ENCODE measurements around the gene ZEB1. TPM values are rescaled to one million over a fixed set of nuclear protein-coding genes. Genes with fewer than 3 reads are reported as not detected.
"Not testable (repeated sequence)": the region's sequence is repeated elsewhere in the genome, so short reads cannot be mapped to it uniquely, and the experiment has no call there.

Gene ZEB1
- total and polyA plus RNA-seq, 2 of the 8 experiments (the other 6 are each of a cell fraction or from before 2014, with no cell fraction given): 0.08 to 0.15 TPM

DNA sequence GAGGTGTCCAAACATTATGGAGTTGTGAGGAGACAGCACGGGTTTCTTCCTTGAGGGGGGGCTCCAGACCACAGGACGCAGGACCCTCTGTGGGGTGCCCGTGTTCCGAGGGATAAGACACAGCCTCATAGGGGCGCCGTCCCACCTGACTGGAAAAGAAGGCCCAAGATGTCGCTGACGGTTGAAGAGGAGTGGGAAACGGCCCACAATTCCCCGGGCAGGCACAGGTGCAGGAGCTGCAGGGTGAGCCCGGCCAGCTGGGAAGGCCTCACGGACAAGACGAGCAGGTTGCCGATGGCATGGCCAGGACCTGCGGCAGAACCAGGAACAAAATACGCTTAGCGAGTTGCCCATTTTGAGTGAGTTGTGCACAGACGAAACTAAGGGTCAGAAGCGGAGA, 44.7 kb downstream of the ZEB1 start:
- H2BK5ac ChIP-seq (ENCODE audit: low read depth, low read length); H2BK120ac ChIP-seq (replicated peaks; ENCODE audit: low read depth, low read length); DNase-seq (ENCODE audit: low read depth in 1 of 2, low spot score in 2 of 2); H2AK5ac ChIP-seq (ENCODE audit: low read depth, low read length); H4K8ac ChIP-seq (ENCODE audit: extremely low read depth, insufficient read depth, low read length); CTCF ChIA-PET (ENCODE audit: partially characterized antibody); H3K79me2 ChIP-seq (ENCODE audit: control insufficient read depth in 1 of 2, insufficient read depth in 2 of 2, low read length in 2 of 2); H3K4ac ChIP-seq (replicated peaks; ENCODE audit: insufficient read length, low read depth, low read length); H3K79me1 ChIP-seq (ENCODE audit: low read depth, low read length); H2AFZ ChIP-seq (ENCODE audit: low read length); H4K20me1 ChIP-seq (replicated peaks in 1 of 2; ENCODE audit: control insufficient read depth in 1 of 2, insufficient read depth in 2 of 2, low read length in 2 of 2); H3K23ac ChIP-seq (ENCODE audit: insufficient read length); H3K4me1 ChIP-seq (replicated peaks in 1 of 4; ENCODE audit: control insufficient read depth in 3 of 4, insufficient read depth in 4 of 4, low read length in 3 of 4); H4K91ac ChIP-seq (replicated peaks; ENCODE audit: insufficient read length, low read length); FAIRE-seq; H3K36me3 ChIP-seq (ENCODE audit: control insufficient read depth in 2 of 4, insufficient read depth in 4 of 4, low read length in 3 of 4); H3K27me3 ChIP-seq (replicated peaks in 1 of 4; ENCODE audit: control insufficient read depth in 3 of 4, extremely low read depth in 1 of 4, insufficient read depth in 3 of 4, low read length in 3 of 4); H3K4me3 ChIP-seq (ENCODE audit: extremely low read depth in 1 of 4, insufficient read depth in 2 of 4, low read depth in 3 of 4, low read length in 4 of 4); H3K56ac ChIP-seq (replicated peaks; ENCODE audit: insufficient read length, low read depth, low read length); H3K18ac ChIP-seq (ENCODE audit: extremely low read depth, low read length); H2BK12ac ChIP-seq (ENCODE audit: low read depth, low read length); H2BK15ac ChIP-seq (ENCODE audit: low read length); H3K14ac ChIP-seq (ENCODE audit: insufficient read length); H3K4me2 ChIP-seq (ENCODE audit: insufficient read depth in 1 of 2, low read depth in 2 of 2, low read length in 2 of 2); H4K5ac ChIP-seq (ENCODE audit: insufficient read length, low read depth, low read length); H3K9ac ChIP-seq (replicated peaks in 1 of 4; ENCODE audit: extremely low read depth in 1 of 4, low read depth in 3 of 4, low read length in 3 of 4); POLR2A ChIA-PET (ENCODE audit: partially characterized antibody); H3K27ac ChIP-seq (ENCODE audit: low read depth, low read length); H3K23me2 ChIP-seq (ENCODE audit: low read depth, low read length); H2BK20ac ChIP-seq (ENCODE audit: low read length): not testable (repeated sequence)
- WGBS, 2 experiments (ENCODE audit: extremely low coverage in 1 of 2, insufficient coverage in 1 of 2, insufficient read length in 1 of 2, insufficient replicate concordance in 2 of 2, low coverage in 1 of 2, low lambda C conversion rate in 2 of 2, missing lambda C conversion rate in 1 of 2): 99% methylated on average over 18 of the region's 19 CpGs; no CpG with 5 or more reads in 1 of the 2 experiments
- H3K9me3 ChIP-seq (ENCODE audit: insufficient read depth in 2 of 2, low read depth in 1 of 2, low read length in 1 of 2): peaks cover 0 to 27% of the 10 kb centered on the region in 2 experiments; a peak in 2 of 4 replicates

DNA sequence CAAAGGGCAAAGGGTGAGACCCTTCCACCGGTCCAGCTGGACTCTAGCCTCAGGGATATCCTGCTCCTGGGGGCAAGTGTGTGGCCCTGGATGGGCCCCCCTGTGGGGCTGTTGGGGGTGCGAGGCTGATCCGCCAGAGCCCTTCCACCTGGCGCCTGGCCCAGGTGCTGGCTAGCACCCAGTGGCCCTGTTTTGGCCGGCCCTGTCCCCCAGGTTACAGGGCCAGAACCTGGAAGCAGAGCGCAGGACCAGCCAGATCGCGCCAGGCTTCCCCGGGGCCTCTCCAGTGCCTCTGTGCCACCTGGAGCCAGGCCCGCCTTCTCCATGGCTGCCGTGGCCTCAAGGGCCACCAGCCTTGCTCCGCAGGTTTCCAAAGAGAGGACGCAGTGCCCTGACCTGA, 45.2 kb downstream of the ZEB1 start:
- FAIRE-seq; CTCF ChIA-PET (ENCODE audit: partially characterized antibody): not testable (repeated sequence)

More for the DNA sequence above, 45.2 kb downstream of the ZEB1 start:
- H3K14ac ChIP-seq (ENCODE audit: insufficient read length); H3K23me2 ChIP-seq (ENCODE audit: low read depth, low read length); H3K27ac ChIP-seq (ENCODE audit: low read depth, low read length); H3K79me2 ChIP-seq (ENCODE audit: control insufficient read depth in 1 of 2, insufficient read depth in 2 of 2, low read length in 2 of 2); POLR2A ChIA-PET (ENCODE audit: partially characterized antibody); H4K20me1 ChIP-seq (replicated peaks in 1 of 2; ENCODE audit: control insufficient read depth in 1 of 2, insufficient read depth in 2 of 2, low read length in 2 of 2); H2AK5ac ChIP-seq (ENCODE audit: low read depth, low read length); H4K91ac ChIP-seq (replicated peaks; ENCODE audit: insufficient read length, low read length); H3K27me3 ChIP-seq (replicated peaks in 1 of 4; ENCODE audit: control insufficient read depth in 3 of 4, extremely low read depth in 1 of 4, insufficient read depth in 3 of 4, low read length in 3 of 4); H2BK15ac ChIP-seq (ENCODE audit: low read length); H2BK120ac ChIP-seq (replicated peaks; ENCODE audit: low read depth, low read length); H3K18ac ChIP-seq (ENCODE audit: extremely low read depth, low read length); H3K79me1 ChIP-seq (ENCODE audit: low read depth, low read length); H3K4ac ChIP-seq (replicated peaks; ENCODE audit: insufficient read length, low read depth, low read length); H3K4me2 ChIP-seq (ENCODE audit: insufficient read depth in 1 of 2, low read depth in 2 of 2, low read length in 2 of 2); H3K9ac ChIP-seq (replicated peaks in 1 of 4; ENCODE audit: extremely low read depth in 1 of 4, low read depth in 3 of 4, low read length in 3 of 4); H2AFZ ChIP-seq (ENCODE audit: low read length); H2BK5ac ChIP-seq (ENCODE audit: low read depth, low read length); H3K4me3 ChIP-seq (ENCODE audit: extremely low read depth in 1 of 4, insufficient read depth in 2 of 4, low read depth in 3 of 4, low read length in 4 of 4); H3K23ac ChIP-seq (ENCODE audit: insufficient read length); DNase-seq (ENCODE audit: low read depth in 1 of 2, low spot score in 2 of 2); H3K36me3 ChIP-seq (ENCODE audit: control insufficient read depth in 2 of 4, insufficient read depth in 4 of 4, low read length in 3 of 4); H4K8ac ChIP-seq (ENCODE audit: extremely low read depth, insufficient read depth, low read length); H2BK12ac ChIP-seq (ENCODE audit: low read depth, low read length); H3K4me1 ChIP-seq (replicated peaks in 1 of 4; ENCODE audit: control insufficient read depth in 3 of 4, insufficient read depth in 4 of 4, low read length in 3 of 4); H4K5ac ChIP-seq (ENCODE audit: insufficient read length, low read depth, low read length); H3K56ac ChIP-seq (replicated peaks; ENCODE audit: insufficient read length, low read depth, low read length); H2BK20ac ChIP-seq (ENCODE audit: low read length): not testable (repeated sequence)
- WGBS, 2 experiments (ENCODE audit: extremely low coverage in 1 of 2, insufficient coverage in 1 of 2, insufficient read length in 1 of 2, insufficient replicate concordance in 2 of 2, low coverage in 1 of 2, low lambda C conversion rate in 2 of 2, missing lambda C conversion rate in 1 of 2): 98% methylated on average over 7 of the region's 13 CpGs; no CpG with 5 or more reads in 1 of the 2 experiments
- H3K9me3 ChIP-seq (ENCODE audit: insufficient read depth in 2 of 2, low read depth in 1 of 2, low read length in 1 of 2): peaks cover 0 to 27% of the 10 kb centered on the region in 2 experiments; a peak in 2 of 4 replicates
